ENCODE data around the gene TUBB3. TPM values are rescaled to one million over a fixed set of nuclear protein-coding genes. Genes with fewer than 3 reads are reported as not detected.

Gene TUBB3
- total RNA-seq, 1 donor from 2014 or later, result 84.9 TPM

DNA sequence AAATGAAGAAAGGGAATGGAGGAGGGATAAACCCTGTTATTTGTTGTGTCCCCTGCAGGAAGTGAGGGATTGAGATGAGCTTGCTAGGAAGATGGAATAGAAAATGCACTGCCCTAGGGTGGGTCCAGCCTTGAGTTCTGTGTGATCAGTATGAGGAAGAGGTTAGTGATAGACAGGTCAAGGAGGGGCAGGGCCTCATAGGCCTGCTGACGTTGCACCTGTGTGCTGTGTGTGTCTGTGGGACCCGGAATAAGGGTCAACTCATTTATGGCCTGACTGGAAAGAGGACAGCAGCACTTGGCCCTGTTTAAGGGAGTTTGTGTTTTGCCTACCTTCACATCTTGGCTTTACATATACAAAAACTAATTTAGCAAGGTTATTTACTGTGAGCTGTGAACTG, 51.7 kb downstream of the TUBB3 start:
- no peak for DNase-seq (ENCODE audit: extremely low spot score, unreplicated experiment)
- Mint-ChIP-seq H3K4me1 (ENCODE audit: unreplicated experiment) (peaks cover 15% of the 10 kb centered on the region), H3K27me3 (ENCODE audit: unreplicated experiment) (no peaks in the 10 kb centered on the region), H3K9me3 (ENCODE audit: unreplicated experiment) (no peaks in the 10 kb centered on the region), H3K4me3 (ENCODE audit: unreplicated experiment) (no peak overlapping the region), H3K27ac (ENCODE audit: unreplicated experiment) (no peak overlapping the region), H3K36me3 (ENCODE audit: unreplicated experiment) (peaks cover 3% of the 10 kb centered on the region)
- TF ChIP-seq, protein P1, sequence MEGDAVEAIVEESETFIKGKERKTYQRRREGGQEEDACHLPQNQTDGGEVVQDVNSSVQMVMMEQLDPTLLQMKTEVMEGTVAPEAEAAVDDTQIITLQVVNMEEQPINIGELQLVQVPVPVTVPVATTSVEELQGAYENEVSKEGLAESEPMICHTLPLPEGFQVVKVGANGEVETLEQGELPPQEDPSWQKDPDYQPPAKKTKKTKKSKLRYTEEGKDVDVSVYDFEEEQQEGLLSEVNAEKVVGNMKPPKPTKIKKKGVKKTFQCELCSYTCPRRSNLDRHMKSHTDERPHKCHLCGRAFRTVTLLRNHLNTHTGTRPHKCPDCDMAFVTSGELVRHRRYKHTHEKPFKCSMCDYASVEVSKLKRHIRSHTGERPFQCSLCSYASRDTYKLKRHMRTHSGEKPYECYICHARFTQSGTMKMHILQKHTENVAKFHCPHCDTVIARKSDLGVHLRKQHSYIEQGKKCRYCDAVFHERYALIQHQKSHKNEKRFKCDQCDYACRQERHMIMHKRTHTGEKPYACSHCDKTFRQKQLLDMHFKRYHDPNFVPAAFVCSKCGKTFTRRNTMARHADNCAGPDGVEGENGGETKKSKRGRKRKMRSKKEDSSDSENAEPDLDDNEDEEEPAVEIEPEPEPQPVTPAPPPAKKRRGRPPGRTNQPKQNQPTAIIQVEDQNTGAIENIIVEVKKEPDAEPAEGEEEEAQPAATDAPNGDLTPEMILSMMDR (IDR thresholded peaks at IDR 0.05), result no peak

DNA sequence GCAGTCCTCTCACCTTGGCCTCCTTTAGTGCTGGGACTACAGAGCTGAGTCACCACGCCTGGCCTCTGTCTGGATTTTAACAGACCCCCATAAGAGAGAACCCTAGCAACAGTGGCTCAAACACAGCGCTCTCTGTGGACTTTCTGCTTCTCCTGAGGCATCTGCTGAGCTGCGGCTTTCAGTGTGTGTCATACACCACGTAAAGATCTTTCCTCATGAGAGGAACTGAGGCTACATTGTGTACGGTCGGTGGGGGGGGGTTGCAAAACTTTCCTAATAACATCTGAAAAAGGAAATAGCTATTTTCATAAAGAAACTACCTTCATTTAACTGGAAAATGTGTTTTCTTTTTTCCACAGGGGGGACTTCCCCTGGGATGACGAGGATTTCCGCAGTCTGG, 58.3 kb downstream of the TUBB3 start:
- TF ChIP-seq, protein P1 (IDR thresholded peaks at IDR 0.05), result no peak
- Mint-ChIP-seq H3K4me3 (ENCODE audit: unreplicated experiment) (no peak overlapping the region), H3K9me3 (ENCODE audit: unreplicated experiment) (no peaks in the 10 kb centered on the region)

DNA sequence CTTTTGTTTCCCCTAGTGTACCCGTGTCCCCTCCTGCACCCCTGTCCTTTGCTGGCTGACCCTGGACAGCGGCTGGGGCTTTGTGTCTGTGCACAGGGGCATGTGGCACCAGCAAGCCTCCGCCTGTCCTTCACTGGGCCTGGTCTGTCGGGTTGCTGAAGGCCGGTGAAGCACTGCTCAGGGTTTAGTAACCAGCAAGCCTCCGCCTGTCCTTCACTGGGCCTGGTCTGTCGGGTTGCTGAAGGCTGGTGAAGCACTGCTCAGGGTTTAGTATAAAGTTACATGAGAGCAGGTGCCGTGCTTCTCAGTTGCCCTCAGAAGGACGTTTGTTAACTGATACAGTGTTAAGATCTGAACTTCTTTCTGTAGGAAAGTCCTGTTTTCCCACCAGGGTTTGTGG, 59.2 kb downstream of the TUBB3 start:
- TF ChIP-seq, protein P1 (IDR thresholded peaks at IDR 0.05), result no peak
- Mint-ChIP-seq H3K27ac (ENCODE audit: unreplicated experiment) (no peak overlapping the region), H3K27me3 (ENCODE audit: unreplicated experiment) (no peaks in the 10 kb centered on the region), H3K4me1 (ENCODE audit: unreplicated experiment) (no peaks in the 10 kb centered on the region), H3K4me3 (ENCODE audit: unreplicated experiment) (no peak overlapping the region), H3K9me3 (ENCODE audit: unreplicated experiment) (no peaks in the 10 kb centered on the region), H3K36me3 (ENCODE audit: unreplicated experiment) (peaks cover 32% of the 10 kb centered on the region)
- no peak for DNase-seq (ENCODE audit: extremely low spot score, unreplicated experiment)

More for the DNA sequence above, 58.3 kb downstream of the TUBB3 start:
- no peaks in the 10 kb centered on the region for H3K4me1 Mint-ChIP-seq (ENCODE audit: unreplicated experiment)
- DNase-seq (ENCODE audit: extremely low spot score, unreplicated experiment), result no peak
- H3K27ac Mint-ChIP-seq (ENCODE audit: unreplicated experiment), result no peak overlapping the region
- H3K27me3 Mint-ChIP-seq (ENCODE audit: unreplicated experiment), result no peaks in the 10 kb centered on the region
- peaks cover 25% of the 10 kb centered on the region for H3K36me3 Mint-ChIP-seq (ENCODE audit: unreplicated experiment)

DNA sequence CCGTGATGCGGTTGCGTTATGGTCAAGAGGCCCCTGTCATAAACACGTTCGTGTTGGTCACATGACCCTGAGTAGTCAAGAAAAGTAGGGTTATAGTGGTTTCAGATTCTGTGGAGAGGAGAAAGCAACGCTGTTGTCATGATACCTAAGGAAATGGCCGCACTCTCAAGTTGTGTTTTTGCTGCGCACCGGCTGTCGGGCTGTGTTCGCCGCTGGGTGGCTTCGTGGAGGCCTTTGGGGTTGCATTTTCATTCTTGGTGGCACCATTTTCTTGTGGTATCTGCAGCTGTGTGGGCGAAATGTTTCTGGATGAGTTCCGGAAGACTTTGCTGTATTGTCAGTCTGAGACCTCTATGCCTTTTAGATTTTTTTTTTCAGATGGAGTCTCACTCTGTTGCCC, 60.4 kb downstream of the TUBB3 start:
- Mint-ChIP-seq H3K27me3 (ENCODE audit: unreplicated experiment) (no peaks in the 10 kb centered on the region), H3K4me1 (ENCODE audit: unreplicated experiment) (no peaks in the 10 kb centered on the region), H3K9me3 (ENCODE audit: unreplicated experiment) (no peaks in the 10 kb centered on the region), H3K36me3 (ENCODE audit: unreplicated experiment) (peaks cover 33% of the 10 kb centered on the region), H3K27ac (ENCODE audit: unreplicated experiment) (no peak overlapping the region), H3K4me3 (ENCODE audit: unreplicated experiment) (no peak overlapping the region)
- TF ChIP-seq, protein P1 (IDR thresholded peaks at IDR 0.05), result no peak
- no peak for DNase-seq (ENCODE audit: extremely low spot score, unreplicated experiment)

DNA sequence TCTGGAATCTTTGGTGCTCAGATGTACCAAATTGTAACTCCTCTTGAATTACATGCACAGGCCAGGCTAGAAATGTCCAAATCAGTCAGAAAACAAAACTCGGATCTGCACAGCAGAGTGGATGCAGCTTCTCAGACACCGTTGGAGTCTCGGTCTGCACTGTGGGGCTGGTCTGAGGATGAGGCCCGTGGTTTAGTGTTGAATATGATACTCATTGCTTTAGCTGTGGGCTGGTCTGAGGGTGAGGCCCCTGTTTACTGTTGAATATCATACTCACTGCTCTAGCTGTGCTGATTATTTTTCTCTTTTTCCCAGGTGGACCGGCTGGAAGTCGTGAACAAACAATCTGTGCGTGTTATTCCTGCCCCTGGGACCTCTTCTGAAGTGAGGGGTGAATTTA, 61.1 kb downstream of the TUBB3 start:
- Mint-ChIP-seq H3K27me3 (ENCODE audit: unreplicated experiment) (no peaks in the 10 kb centered on the region), H3K9me3 (ENCODE audit: unreplicated experiment) (no peaks in the 10 kb centered on the region), H3K27ac (ENCODE audit: unreplicated experiment) (no peak overlapping the region), H3K36me3 (ENCODE audit: unreplicated experiment) (peaks cover 35% of the 10 kb centered on the region), H3K4me1 (ENCODE audit: unreplicated experiment) (no peaks in the 10 kb centered on the region), H3K4me3 (ENCODE audit: unreplicated experiment) (no peak overlapping the region)
- DNase-seq (ENCODE audit: extremely low spot score, unreplicated experiment), result no peak
- TF ChIP-seq, protein P1 (IDR thresholded peaks at IDR 0.05), result no peak

All from osteocyte (in vitro differentiated cells).